HG02759 (cell line): ENCODE measurements around the gene USP24.

ENCODE experiments used
- ATAC-seq: cut with Tn5 transposase; IDR thresholded peaks from one replicate; pipeline ENCODE4 v1.9.1; 2021; ENCODE audit warnings: mild to moderate bottlenecking, moderate library complexity; ENCODE audit not compliant: unreplicated experiment

Gene USP24, protein sequence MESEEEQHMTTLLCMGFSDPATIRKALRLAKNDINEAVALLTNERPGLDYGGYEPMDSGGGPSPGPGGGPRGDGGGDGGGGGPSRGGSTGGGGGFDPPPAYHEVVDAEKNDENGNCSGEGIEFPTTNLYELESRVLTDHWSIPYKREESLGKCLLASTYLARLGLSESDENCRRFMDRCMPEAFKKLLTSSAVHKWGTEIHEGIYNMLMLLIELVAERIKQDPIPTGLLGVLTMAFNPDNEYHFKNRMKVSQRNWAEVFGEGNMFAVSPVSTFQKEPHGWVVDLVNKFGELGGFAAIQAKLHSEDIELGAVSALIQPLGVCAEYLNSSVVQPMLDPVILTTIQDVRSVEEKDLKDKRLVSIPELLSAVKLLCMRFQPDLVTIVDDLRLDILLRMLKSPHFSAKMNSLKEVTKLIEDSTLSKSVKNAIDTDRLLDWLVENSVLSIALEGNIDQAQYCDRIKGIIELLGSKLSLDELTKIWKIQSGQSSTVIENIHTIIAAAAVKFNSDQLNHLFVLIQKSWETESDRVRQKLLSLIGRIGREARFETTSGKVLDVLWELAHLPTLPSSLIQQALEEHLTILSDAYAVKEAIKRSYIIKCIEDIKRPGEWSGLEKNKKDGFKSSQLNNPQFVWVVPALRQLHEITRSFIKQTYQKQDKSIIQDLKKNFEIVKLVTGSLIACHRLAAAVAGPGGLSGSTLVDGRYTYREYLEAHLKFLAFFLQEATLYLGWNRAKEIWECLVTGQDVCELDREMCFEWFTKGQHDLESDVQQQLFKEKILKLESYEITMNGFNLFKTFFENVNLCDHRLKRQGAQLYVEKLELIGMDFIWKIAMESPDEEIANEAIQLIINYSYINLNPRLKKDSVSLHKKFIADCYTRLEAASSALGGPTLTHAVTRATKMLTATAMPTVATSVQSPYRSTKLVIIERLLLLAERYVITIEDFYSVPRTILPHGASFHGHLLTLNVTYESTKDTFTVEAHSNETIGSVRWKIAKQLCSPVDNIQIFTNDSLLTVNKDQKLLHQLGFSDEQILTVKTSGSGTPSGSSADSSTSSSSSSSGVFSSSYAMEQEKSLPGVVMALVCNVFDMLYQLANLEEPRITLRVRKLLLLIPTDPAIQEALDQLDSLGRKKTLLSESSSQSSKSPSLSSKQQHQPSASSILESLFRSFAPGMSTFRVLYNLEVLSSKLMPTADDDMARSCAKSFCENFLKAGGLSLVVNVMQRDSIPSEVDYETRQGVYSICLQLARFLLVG (N-terminal part only)

DNA sequence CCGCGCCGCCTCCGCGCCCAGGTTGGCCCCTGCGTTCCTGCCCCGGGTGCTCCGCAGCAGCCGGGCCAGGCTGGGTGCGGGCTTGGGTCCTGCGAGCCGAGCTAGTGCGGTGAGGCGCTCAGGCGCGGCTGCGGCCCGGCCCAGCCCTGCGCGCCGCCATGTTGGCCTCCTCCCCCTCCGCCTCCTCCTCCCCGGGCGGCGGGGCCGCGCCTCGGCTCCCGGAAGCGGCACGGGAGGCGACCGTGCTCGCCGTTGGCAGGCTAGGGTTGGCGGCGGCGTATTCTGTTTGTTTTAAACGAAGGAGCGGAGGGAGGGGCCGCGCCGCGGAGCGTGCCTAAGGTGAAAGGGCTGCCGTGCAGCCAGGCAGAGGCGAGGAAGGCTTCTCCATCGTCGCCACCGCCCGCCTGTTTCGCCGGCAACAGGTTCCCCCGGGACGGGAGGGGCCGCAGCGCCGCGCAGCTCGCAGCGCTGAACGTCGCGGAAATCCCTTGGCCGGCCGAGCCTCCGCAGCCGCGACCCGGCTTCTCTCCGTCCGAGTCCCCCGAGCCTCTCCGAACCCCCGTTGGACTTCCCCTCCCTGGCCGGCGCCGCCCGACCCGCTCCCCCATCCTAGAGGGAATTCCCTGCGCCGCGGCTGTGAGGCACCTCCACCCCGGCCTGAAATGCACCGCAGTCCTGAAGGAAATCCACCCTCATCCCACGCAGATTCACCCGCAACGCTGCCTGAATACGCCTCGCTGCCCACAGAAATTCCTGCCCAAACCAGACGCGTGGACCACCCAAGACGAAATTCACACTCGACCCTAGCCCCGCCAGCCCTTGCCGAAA lies at the start of gene USP24:
USP24 (minus strand) TSS at position 171 of the 828 bp plus-strand sequence. CDS start 251 bp downstream, outside the sequence.
- peak; percentile 86 for ATAC-seq

DNA sequence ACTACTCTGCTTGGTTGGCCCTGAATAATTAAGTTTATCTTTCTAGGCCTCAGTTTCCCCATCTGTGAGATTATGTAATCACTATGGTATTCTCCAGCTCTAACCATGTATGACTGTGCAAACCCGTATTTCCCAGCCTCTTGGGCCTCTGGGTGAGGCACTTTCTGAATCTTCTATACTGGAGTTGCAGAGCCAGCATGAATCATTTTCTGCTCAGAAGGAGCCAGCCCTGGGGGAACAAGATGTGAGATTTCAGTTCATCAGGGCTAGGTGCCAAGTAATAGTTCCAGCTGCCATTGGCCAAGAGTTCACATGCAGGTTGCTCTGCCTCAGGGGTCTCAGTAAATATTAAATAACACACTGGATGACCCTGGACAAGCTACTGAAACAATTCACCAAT lies 47.7 kb upstream of the USP24 start:
- ATAC-seq = no peak

DNA sequence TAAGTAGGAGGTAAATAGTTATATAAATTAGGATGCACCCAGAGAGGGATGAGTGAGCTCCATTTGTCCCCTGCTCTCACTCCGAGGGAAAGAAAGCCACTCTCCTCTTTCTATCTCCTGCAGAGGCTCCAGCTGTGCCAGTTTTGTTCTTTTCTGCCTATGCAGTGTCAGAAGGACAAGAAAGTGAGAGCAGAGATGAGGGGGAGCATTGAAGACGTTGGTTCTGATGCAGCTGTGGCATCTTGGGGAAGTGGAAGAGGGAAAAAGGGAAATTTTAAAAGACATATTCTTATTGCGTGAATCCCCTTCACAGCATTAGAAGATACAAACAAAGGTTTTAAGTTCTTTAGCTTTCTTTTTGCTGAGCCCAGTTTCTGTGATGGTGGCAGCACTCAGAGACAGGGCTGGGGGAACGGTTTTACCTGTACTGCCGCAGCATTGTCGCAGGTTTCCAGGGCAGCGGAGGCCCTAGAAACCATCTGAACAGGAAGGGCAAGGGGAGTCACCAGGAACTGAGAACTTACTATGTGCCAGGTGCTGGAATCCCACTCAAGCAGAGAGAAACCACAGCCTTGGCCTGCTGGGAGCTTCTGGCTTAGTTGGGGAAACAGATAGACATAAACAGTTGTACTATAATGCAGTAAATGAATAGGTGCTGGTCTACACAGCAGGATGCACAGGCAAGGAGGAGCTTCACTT lies 44.9 kb upstream of the USP24 start:
- ATAC-seq = peak; percentile 52

DNA sequence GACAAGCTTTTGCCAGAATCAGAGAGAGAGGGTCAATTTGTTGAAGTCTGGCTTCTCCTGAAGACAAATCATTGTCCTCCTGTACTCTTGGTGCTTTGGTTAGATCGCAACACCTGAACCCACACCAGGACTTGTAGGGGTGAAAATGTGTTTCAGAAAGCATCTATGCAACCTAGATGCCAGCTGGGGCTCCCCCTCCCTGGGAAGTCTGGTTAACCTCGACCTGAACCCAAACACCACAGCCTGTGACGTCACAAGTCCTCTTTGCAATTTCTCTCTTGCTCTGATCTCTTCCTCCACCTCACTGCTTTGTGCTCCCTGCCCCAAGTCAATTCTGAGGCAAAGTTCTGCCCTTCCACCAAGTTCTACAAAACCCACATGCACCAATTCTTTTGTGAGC lies 42.8 kb upstream of the USP24 start:
- ATAC-seq = peak; percentile 75

DNA sequence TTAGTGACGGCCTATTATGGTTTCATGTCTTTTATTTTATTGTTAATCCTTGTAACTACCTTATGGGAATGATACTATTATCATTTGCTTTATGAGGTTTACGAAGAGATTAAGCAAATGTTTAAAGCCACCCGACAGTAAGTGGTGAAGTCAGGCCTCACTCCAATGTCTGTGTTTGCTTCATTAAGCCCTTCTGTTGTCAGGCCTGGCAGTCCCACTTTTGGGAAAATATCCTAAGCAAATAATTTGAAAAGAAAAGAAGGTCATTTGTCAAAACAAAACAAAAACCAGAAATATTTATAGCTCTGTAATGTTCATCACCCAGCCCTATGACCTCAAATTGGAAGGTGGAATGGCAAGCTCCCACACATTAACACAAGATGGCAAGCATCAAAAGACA lies 40.7 kb upstream of the USP24 start:
- ATAC-seq = no peak

DNA sequence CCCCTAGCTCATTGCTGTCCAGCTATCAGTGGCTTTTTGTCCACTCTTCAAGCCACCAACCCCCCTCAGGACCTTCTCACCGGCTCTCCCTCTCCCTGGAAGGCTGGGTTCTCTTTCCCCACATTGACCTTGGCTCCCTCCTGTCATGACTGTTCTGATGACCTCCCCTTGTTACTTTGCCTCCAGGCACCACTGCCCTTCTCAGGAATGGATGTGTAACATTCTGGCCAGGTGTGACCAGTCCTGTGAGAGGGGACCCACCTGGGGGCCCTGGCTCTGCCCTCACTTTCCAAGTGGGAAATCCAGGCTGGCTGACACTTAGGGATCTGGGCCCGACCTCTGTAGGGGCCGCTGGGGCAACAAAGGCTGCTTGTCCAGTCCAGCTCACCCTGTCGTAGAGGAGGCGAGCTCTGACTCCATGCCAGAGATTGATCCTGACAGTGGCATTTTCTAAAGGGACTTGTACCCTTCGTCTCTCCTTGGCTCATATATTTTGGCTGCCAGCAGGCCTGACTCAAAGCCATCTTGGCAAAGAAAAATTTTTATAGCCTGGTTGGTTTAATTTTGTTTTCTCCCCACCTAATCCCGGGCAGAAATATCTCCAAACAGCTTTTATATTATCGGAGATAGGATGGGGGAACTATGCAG lies 37.9 kb upstream of the USP24 start:
- ATAC-seq = no peak

DNA sequence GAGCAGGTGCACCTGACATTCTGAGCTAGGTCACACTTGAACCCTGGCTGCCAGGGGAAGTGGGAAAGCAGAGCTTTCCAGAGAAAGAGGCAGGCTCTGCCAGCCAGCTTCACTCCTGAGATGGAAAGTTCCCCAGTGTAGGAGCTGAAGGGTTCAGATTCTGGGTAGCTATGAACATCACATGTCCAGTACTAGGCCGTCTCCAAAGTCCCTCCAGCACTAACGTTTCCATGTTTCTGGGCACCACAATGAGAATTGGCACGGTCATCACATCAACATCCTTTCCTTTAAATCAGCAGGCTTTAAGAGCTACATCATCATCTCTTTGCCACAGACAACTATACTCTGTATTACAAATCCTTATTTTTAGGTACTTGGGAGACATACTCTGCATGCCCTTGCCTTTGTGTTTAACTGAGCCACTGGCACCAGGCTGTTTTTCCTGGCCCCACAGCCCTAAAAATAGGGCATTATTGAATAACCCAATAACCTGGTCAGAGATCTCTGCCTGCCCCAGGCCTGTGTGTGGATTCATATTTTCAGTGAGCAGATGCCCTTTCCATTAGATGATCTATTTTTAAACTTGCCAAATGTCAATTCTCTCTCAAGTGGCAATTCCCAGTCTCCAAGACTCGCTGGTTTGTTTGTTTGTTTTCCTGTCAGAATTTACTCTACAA lies 35.4 kb upstream of the USP24 start:
- no peak for ATAC-seq

DNA sequence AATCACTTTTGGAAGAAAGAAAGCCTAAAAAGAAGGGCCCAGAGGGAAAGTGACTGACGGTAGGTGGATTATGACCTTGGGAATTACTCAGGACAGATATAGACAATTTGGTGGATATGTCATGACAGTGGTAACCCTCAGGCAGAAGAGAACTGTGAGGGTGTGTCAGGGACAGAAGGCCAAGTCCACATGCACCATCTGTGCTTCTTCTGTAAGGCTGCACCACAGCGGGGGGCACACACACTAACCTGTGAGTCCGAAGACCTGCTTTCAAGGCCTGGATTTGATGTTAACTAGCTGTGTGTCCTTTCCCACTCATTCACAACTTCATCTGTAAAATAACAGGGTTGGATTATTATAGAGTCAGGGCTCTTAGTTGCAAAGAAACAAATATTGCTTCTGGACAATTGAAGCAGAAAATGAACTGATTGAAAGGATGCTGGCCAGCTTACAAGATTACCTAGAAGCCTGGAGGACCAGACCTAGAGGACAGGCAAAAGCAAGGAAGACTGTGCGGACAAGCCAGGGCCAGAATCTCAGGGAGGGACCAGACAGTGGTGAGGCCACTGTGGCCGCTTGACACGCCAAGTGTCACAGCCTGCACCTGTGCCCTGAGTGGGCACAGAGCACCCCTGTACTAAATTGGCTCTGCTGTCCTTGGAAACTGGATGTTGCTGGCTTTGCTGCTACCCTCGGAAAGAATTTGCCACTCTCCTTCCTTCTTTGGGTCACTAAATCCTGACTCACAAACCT lies 34.7 kb upstream of the USP24 start:
- no peak for ATAC-seq

DNA sequence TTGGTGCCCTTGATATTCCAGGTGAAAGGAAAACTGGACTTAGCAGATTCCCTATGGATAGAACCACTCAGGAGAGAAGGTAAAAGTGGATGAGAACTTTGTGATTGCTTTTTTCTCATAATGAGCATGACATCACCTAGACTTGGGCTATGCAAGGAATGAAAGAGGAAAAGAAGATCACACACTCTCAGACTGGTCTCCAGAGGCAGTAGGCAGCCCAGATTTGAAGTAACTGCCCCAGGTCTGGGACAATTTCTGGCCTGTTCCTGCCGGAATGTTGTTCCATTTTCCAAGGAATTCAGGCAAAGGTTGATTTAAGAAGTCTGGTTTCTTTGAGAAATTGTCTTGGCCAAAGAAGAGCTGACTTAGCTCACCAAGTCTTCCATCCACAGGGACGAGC lies 31.7 kb upstream of the USP24 start:
- ATAC-seq = no peak

DNA sequence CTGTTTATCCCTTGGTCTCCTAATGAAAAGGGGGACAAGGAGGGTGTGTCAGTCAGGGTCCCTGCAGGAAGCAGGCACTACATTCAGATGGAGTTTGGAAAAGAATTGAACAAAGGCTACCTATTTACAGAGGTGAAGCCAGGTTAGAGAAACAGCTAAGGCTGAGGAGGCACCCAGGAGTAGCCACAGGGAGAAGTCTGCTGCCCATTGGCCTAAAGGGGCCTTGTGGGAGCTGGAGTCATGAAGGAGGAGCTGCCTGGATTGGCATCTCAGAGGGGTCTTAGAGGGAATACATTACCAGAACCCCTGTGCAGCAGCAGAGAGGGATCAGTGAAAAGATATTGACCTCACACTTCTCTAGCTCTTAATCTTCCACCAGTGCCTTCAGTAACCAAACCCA lies 31.2 kb upstream of the USP24 start:
- no peak for ATAC-seq

DNA sequence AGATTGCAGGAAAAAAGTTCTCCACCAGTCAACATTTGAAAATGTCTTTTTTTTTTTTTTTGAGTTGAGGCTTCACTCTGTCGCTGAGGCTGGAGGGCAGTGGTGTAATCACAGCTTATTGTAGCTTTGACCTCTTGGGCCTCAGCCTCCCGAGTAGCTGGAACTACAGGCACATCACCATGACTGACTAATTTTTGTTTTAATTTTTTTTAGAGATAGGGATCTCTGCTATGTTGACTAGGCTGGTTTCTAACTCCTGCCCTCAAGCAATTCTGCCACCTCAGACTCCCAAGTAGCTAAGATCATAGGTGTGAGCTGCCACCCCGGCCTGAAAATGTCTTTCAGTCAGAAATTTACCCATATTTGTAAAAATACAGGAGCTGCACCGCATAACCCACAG lies 30.6 kb upstream of the USP24 start:
- no peak for ATAC-seq

DNA sequence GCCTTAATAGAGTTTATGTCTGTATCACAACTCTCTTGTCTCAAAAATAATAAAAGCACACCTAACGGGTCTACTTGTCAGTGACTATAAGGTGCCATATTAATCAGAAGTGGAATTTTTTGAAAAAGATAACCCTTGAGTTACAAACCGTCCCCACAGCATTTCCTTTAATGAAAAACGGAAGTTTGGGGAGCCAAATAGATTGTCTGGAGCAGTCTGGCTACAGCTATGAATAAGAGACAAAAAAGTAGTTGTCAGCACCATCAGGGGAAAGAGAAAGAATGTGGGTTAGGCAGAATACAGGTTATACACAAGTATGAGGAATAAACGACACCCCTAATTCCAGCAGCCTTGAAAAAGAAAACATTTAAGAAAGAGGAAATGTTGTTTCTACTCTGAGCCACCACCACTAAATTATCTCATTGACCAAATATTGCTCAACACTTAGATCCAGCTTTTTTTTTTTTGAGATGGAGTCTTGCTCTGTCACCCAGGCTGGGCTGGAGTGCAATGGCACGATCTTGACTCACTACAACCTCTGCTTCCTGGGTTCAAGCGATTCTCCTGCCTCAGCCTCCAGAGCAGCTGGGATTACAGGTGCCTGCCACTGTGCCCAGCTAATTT lies 29.4 kb upstream of the USP24 start:
- no peak for ATAC-seq

DNA sequence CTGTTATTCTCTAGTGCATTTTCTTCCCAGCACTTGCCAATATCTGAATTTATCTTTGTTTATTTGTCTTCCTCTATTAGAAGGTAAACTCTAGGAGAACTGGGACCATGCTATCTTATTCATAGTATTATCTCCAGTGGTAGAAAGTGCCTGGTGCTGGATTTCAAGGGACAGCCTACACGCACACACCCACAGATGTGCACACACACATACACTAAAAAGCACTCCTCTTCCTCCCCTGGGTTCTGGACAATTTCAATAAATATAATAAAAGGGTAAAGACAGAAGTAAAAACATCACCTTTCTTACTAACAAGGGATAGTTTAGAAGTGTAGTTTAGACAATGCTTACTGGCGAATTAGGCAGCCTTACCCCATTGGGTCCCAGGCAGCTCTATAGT lies 28.5 kb upstream of the USP24 start:
- ATAC-seq = no peak

DNA sequence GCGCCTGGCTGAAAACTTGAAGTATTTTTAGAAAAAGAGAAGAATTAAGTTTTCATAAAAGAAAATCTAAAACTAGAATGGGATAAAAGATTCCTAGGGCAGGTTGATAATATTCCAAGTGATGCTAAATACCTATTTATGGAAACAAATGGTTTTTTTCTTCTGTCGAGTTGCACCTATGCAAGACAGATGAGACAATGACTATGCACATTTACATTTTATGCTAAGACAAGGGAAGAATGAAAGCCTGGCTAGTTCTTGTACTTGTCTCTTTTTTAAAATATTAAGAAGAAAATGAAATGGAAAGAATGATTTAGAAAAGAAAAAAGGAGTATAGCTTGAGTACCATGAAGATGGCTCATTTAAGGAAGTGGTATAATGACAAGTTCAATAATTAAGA lies 24.4 kb upstream of the USP24 start:
- no peak for ATAC-seq

DNA sequence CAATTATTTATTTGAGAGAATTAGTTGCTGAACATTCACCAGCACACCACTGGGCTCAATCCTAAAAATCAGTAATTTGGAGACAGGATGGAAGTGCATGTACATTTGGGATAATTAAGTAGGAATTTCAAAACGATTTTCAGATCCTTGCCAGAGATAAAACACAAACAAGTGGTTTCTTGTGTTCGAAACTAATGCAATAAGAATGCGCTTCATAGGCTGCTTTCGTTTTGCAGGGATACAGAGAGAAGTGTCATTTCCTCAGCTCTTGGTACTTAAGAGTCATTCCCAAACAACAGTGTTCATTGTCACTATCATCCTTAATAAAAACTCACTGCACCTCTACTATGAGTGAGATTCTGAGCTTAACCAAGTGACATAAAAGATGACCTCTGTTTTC lies 20.6 kb upstream of the USP24 start:
- no peak for ATAC-seq

DNA sequence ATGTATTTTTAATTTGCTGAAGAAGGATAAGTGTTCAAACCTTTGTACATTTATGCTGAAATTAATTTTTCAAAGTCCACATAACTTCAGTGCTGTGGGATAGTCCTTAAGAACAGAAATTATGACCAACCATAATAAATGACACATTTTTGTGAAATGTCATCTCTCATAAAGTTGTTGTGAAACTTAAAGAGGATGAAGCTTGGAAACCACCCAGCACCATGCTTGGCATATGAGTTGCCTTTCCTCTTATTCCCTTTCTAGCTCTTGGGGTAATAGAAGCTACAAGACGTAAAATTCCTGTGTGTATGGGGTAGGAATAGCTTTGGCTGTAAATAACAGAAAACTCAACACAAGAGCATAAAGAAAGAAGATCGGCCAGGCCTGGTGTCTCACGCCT lies 18.9 kb upstream of the USP24 start:
- no peak for ATAC-seq

DNA sequence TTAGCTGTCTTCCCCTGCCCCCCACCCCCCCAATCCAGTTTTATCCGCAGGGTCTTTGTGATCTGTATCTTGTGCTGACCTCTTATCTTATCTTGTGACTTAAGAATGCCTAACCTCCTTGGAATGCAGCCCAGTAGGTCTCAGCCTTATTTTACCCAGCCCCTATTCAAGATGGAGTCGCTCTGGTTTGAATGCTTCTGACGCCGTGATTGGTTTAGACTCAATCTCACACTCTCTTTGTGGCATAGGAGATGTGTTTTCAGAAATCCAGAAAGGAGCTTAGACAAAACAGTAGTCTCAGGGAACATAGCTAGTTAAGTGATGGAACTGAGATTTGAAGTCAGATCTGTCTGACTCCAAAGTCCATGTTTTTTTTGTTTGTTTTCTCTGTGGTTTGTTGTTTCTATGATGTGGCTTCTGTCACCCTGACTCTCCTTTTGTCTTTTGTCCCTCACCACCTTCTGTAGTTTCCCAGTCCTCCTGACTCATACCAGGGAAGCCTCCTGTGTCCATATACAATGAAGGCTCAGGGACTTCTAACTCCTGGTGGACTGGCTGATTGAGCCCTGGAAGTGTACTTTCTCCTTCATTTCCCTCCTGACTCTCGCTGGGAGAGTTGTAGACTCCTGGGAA lies 18.1 kb upstream of the USP24 start:
- no peak for ATAC-seq
